Liver (tissue), 9 donors: Measurements from ENCODE around the gene CAPRIN2. TPM values are rescaled to one million over a fixed set of nuclear protein-coding genes. Genes with fewer than 3 reads are reported as not detected.

ENCODE experiments used
- DNase-seq: peaks from one replicate; pipeline ENCODE4 v3.0.0-alpha.2; 2017; ENCODE audit warnings: low spot score
- H3K27ac ChIP-seq, 2 donors: one replicate each; pipeline ENCODE4 v1.7.0; 2013; ENCODE audit warnings: inconsistent platforms in 2 of 2, low read length in 2 of 2, control low read depth in 1 of 2, low read depth in 1 of 2, mild to moderate bottlenecking in 1 of 2
- H3K27me3 ChIP-seq, 4 donors: one replicate each; pipeline versions ENCODE4 v1.6.1 to v1.7.0; 2013; ENCODE audit warnings: low read length in 3 of 4, inconsistent platforms in 1 of 4, mild to moderate bottlenecking in 1 of 4, moderate library complexity in 1 of 4; ENCODE audit not compliant: control insufficient read depth in 4 of 4, insufficient read depth in 4 of 4
- H3K36me3 ChIP-seq, 4 donors: one replicate each; pipeline versions ENCODE4 v1.6.1 to v1.7.0; 2013; ENCODE audit warnings: low read length in 3 of 4, mild to moderate bottlenecking in 3 of 4, low read depth in 1 of 4, moderate library complexity in 1 of 4; ENCODE audit not compliant: control insufficient read depth in 4 of 4, insufficient read depth in 3 of 4
- H3K4me1 ChIP-seq, 4 donors: one replicate each; pipeline versions ENCODE4 v1.6.1 to v1.7.0; 2013; ENCODE audit warnings: low read length in 3 of 4, mild to moderate bottlenecking in 3 of 4, moderate library complexity in 1 of 4; ENCODE audit not compliant: control insufficient read depth in 4 of 4, insufficient read depth in 4 of 4
- H3K4me3 ChIP-seq, 3 donors: one replicate each; pipeline versions ENCODE4 v1.6.1 to v1.7.0; 2013; ENCODE audit warnings: low read length in 3 of 3, control low read depth in 1 of 3, low read depth in 1 of 3, mild to moderate bottlenecking in 1 of 3
- H3K9ac ChIP-seq, 2 donors: one replicate each; pipeline ENCODE4 v1.7.0; 2013; ENCODE audit warnings: low read length in 2 of 2, mild to moderate bottlenecking in 2 of 2, moderate library complexity in 2 of 2, control low read depth in 1 of 2, low read depth in 1 of 2
- H3K9me3 ChIP-seq, 4 donors: one replicate each; pipeline versions ENCODE4 v1.6.1 to v1.7.0; 2013; ENCODE audit warnings: low read length in 3 of 4; ENCODE audit not compliant: control insufficient read depth in 4 of 4
- ATF3 ChIP-seq: IDR thresholded peaks from 2 replicates; pipeline ENCODE4 v1.6.1; 2016; ENCODE audit warnings: antibody characterized with exemption
- EGR1 ChIP-seq, 2 donors: IDR thresholded peaks; 2 replicates each; pipeline ENCODE4 v1.6.1; 2016 to 2018; ENCODE audit warnings: antibody characterized with exemption in 2 of 2, low read depth in 2 of 2
- FOXA1 ChIP-seq: IDR thresholded peaks from 2 replicates; pipeline ENCODE4 v1.6.1; 2016; ENCODE audit warnings: antibody characterized with exemption
- GABPA ChIP-seq, 2 donors: IDR thresholded peaks in 1 of 2; conservative IDR thresholded peaks in 1 of 2; 2 replicates each; pipeline ENCODE4 v1.6.1; 2016; ENCODE audit warnings: antibody characterized with exemption in 2 of 2, mild to moderate bottlenecking in 1 of 2, moderate library complexity in 1 of 2
- HNF4A ChIP-seq, 2 donors: conservative IDR thresholded peaks; 2 replicates each; pipeline ENCODE4 v1.6.1; 2016; ENCODE audit warnings: antibody characterized with exemption in 2 of 2, mild to moderate bottlenecking in 2 of 2
- HNF4G ChIP-seq: IDR thresholded peaks from 2 replicates; pipeline ENCODE4 v1.6.1; 2016; ENCODE audit warnings: antibody characterized with exemption
- JUND ChIP-seq, 2 donors: IDR thresholded peaks; 2 replicates each; pipeline ENCODE4 v1.6.1; 2016; ENCODE audit warnings: antibody characterized with exemption in 2 of 2
- MAX ChIP-seq: IDR thresholded peaks from 2 replicates; pipeline ENCODE4 v1.6.1; 2016; ENCODE audit warnings: antibody characterized with exemption
- NR2F2 ChIP-seq: IDR thresholded peaks from 2 replicates; pipeline ENCODE4 v1.6.1; 2016; ENCODE audit warnings: antibody characterized with exemption
- RAD21 ChIP-seq, 2 donors: IDR thresholded peaks; 2 replicates each; pipeline ENCODE4 v1.6.1; 2016; ENCODE audit warnings: antibody characterized with exemption in 2 of 2, mild to moderate bottlenecking in 2 of 2
- REST ChIP-seq: IDR thresholded peaks from 2 replicates; pipeline ENCODE4 v1.6.1; 2016; ENCODE audit warnings: antibody characterized with exemption, mild to moderate bottlenecking
- RXRA ChIP-seq, 2 donors: IDR thresholded peaks; 2 replicates each; pipeline ENCODE4 v1.6.1; 2017 to 2018; ENCODE audit warnings: antibody characterized with exemption in 2 of 2, mild to moderate bottlenecking in 1 of 2
- SP1 ChIP-seq: IDR thresholded peaks from 2 replicates; pipeline ENCODE4 v1.6.1; 2018; ENCODE audit warnings: antibody characterized with exemption, mild to moderate bottlenecking
- TAF1 ChIP-seq: conservative IDR thresholded peaks from 2 replicates; pipeline ENCODE4 v1.6.1; 2016; ENCODE audit warnings: antibody characterized with exemption, mild to moderate bottlenecking
- YY1 ChIP-seq: IDR thresholded peaks from 2 replicates; pipeline ENCODE4 v1.6.1; 2016; ENCODE audit warnings: antibody characterized with exemption, mild to moderate bottlenecking
- ZBTB33 ChIP-seq: IDR thresholded peaks from 2 replicates; pipeline ENCODE4 v1.6.1; 2016; ENCODE audit warnings: antibody characterized with exemption
- WGBS: extraction: QIAGEN DNeasy Blood & Tissue Kit; methylation state at CpG from one replicate; pipeline ENCODE4 v1.1.7; 2013; 5-methylcytosine and 5-hydroxymethylcytosine counted together
- polyA plus RNA-seq, 2 donors: library from polyadenylated mRNA; stranded (reverse) in 1 of 2; unstranded in 1 of 2; fragments of 200-250 nt in 1 of 2; fragments of >200 nt in 1 of 2; fragmentation: Nextera tagmentation in 1 of 2; extraction: Ambion mirVana in 1 of 2; gene quantifications; one replicate each; pipeline versions ENCODE4 v1.2.1 to v1.2.3, GENCODE V29; 2013 to 2015
- total RNA-seq, 2 donors: library from RNA; depleted of rRNA; stranded (reverse); fragments of >200 nt; gene quantifications; one replicate each; pipeline ENCODE4 v1.2.3, GENCODE V29; 2014
- donor health status: healthy.
- donor health status: healthy.
- donor health status: healthy.
- donor health status: healthy.
- donor health status: healthy.

CAPRIN2 gene
- total and polyA plus RNA-seq, 4 donors: 4.6 to 14.8 (median 9.4) TPM

- Histone ChIP-seq H3K4me3 (no peak overlapping the region), H3K4me1 (peaks cover 0 to under 1% (median 0%) of the 10 kb centered on the region in 4 donors), H3K27me3 (no peaks in the 10 kb centered on the region), H3K27ac (no peak overlapping the region), H3K9me3 (no peaks in the 10 kb centered on the region), H3K9ac (no peak overlapping the region), H3K36me3 (peaks cover 0 to 7% (median 1%) of the 10 kb centered on the region in 4 donors)
- no peak for DNase-seq
- 85% methylated on average over 2 of the region's 2 CpGs for WGBS
- TF ChIP-seq MAX (no peak), ZBTB33 (no peak), SP1 (no peak), HNF4A (conservative IDR thresholded peaks at IDR 0.05) (no peak), GABPA (IDR thresholded peaks at IDR 0.05 in 1 of 2, conservative IDR thresholded peaks at IDR 0.05 in 1 of 2) (no peak)
Measured at GRCh38 chr12:30687265-30687986, 67.3 kb downstream of the CAPRIN2 start.

GRCh38 chr12:30679241-30679640, 75.5 kb downstream of the CAPRIN2 start:
- peaks cover 5 to 33% (median 15%) of the 10 kb centered on the region in 4 donors for H3K36me3 ChIP-seq
- no peak overlapping the region for H3K27ac ChIP-seq
- DNase-seq: no peak
- 90% methylated on average over 1 of the region's 1 CpG for WGBS
- no peak overlapping the region for H3K9ac ChIP-seq
- H3K4me3 ChIP-seq: no peak overlapping the region
- H3K9me3 ChIP-seq: no peaks in the 10 kb centered on the region
- TF ChIP-seq MAX (no peak), HNF4G (no peak), EGR1 (IDR thresholded peaks at IDR 0.05; ENCODE audit: low read depth in 2 of 2) (no peak), REST (no peak), ATF3 (no peak), FOXA1 (no peak), RAD21 (IDR thresholded peaks at IDR 0.05) (no peak), NR2F2 (no peak), HNF4A (conservative IDR thresholded peaks at IDR 0.05) (no peak), TAF1 (no peak), ZBTB33 (no peak), RXRA (IDR thresholded peaks at IDR 0.05) (no peak), JUND (IDR thresholded peaks at IDR 0.05) (no peak), YY1 (no peak), GABPA (IDR thresholded peaks at IDR 0.05 in 1 of 2, conservative IDR thresholded peaks at IDR 0.05 in 1 of 2) (no peak), SP1 (no peak)
- no peaks in the 10 kb centered on the region for H3K4me1 ChIP-seq
- H3K27me3 ChIP-seq: no peaks in the 10 kb centered on the region
